NCI-H146 treated with DMSO at 0.1 percent for 48 hours (cell line): ENCODE results near the gene OR51E1.

ENCODE experiments used
- DNase-seq: peaks from one replicate; lab custom pipeline; 2025; ENCODE audit not compliant: unreplicated experiment; lab: John Stamatoyannopoulos, UW

The OR51E1 gene

DNA sequence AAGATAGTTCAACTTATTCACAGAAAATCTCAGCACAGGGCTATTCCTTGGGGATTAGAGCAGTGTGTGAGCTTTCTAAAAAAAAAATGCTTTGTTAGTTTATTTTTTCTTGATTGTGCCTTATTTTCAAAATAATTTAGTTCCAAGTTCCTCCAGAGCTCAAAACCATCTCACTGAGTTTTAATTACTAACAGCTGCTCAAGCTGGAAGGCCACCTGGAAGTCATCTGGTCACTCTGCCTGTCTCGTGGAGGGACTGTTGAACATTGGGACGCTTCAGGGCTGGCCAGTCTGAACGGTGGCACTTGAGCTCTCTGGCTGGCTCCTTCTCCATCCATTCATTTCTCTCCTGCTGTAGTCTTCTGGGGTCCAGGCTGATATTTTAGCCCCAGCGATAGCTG lies 4.0 kb downstream of the OR51E1 start:
- peak; percentile 13 for DNase-seq

DNA sequence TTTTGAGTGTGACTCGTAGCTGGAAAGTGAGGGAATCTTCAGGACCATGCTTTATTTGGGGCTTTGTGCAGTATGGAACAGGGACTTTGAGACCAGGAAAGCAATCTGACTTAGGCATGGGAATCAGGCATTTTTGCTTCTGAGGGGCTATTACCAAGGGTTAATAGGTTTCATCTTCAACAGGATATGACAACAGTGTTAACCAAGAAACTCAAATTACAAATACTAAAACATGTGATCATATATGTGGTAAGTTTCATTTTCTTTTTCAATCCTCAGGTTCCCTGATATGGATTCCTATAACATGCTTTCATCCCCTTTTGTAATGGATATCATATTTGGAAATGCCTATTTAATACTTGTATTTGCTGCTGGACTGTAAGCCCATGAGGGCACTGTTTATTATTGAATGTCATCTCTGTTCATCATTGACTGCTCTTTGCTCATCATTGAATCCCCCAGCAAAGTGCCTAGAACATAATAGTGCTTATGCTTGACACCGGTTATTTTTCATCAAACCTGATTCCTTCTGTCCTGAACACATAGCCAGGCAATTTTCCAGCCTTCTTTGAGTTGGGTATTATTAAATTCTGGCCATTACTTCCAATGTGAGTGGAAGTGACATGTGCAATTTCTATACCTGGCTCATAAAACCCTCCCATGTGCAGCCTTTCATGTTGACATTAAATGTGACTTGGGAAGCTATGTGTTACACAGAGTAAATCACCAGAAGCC lies 11.0 kb downstream of the OR51E1 start:
- DNase-seq: no peak

DNA sequence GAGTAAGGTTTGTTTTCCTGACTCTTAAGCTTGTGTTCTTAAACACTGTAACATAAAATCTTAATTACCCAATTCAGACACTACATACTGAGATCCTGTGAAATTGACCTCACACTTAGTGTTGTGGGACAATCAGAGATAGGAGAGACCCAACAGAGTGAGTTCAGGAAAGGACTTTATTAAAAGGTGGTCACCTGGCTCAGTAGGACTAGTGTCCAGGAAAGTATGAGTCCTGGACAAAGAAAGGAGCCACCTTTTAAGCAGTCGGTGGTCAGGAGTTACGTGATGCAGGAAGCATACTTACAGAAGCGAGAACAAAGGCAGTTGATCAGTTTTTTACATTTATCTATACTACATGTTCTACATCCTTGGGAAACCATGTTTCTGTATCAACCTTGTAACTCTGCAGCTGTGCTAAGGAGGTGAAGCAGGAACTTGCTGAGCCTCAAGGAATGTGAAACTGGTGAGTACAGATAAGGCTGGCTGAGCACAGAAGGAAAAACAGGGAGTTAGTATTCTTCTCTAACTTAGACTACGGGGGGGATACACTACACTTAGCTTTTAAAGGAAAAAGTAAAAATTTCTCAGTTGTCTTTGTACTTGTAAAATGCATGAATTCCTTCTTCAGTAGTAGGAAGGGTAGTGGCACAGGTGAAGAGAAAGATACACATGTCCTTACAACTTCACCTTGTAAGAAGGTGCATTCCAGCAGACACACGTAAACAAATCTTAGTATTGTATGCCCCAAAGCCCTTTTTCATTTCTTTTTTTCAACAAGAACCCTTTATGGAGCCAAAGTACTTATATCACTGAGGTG lies 15.1 kb downstream of the OR51E1 start:
- DNase-seq: no peak

DNA sequence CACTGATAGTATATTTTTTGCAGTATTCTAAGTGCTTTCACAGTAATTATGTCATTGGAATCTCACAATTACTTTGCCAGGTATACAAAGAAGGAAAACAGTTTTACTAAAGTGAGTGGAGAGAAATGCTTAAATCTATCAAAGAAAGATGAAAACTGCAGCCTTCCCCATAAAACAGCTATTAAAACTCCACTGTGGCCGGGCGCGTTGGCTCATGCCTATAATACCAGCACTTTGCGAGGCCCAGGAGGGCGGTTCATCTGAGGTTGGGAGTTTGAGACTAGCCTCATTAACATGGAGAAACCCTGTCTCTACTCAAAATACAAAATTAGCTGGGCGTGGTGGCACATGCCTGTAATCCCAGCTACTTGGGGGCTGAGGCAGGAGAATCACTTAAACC lies 19.1 kb downstream of the OR51E1 start:
- no peak for DNase-seq

DNA sequence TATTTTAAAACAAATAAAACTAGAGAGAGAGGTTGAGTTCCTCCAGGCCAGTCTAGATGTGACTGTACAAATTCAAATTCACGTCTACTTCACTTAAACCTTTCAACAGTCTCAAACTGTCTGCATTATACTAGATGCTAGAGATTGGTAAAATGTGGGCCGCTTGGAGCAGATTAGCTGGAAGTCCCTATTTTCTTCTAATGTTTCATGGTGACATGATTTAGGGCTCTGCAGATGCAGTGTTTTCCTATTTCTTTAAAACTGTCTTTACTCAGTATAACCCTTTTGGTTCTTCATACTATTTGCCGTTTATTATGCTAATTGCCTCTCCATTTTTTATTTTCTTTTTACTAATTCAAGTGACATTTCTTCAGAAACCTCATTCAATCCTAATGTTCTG lies 20.4 kb downstream of the OR51E1 start:
- DNase-seq: no peak

DNA sequence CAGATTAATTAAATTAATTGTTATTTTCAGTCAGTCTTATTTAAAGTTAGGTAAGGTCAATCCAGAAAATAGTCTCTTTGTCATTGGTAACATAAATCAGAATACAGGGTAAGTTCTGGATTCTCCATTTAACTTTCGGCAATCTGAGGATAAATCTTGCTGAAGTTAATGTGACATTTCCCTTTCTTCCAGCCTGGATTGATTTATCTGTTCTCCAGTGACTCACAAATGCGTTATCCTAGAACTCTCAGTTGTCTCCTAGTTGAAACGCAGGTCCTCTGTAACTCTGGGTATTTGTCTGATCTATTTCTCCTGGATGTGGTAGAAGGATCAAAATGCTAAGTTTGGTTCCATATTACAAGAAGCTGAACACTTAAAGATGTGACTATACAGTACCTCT lies 21.0 kb downstream of the OR51E1 start:
- DNase-seq: no peak

DNA sequence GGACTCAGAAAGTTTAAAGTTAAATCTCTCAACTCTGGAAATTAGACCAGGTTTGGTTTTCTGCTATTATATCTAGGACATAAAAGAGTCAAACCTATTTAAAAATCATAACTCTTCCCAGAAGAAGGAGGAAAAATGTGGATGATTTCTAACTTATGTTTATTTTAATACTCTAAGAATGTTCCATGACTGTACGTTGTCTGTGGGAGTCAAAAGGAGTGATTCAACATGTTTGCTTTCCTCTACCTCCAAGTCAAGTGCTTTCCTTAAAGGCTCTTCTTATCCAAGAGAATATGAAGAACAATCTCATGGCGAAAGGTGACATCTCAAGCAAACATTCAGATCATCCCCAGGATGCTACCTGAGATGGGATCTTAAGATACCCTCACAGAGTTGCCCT lies 21.6 kb downstream of the OR51E1 start:
- no peak for DNase-seq

DNA sequence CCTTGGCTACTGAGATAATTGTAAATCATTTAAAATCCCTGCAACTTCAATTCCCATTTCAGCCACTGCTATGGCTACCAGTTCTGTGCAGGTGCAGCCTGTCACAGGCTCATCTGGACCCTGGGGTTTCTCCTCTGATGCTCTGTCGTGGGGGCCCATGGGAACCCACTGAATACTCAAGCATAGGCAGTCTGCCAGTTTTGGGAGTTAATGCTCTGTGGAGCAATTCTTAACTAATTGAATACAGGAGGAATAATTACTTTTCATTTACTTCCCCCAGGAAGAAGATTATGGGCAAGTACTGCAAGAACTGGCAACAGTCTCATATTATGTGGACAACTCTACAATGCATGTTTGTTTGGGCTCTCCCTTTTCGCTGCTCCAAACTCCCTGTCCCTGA lies 28.0 kb downstream of the OR51E1 start:
- DNase-seq: no peak

DNA sequence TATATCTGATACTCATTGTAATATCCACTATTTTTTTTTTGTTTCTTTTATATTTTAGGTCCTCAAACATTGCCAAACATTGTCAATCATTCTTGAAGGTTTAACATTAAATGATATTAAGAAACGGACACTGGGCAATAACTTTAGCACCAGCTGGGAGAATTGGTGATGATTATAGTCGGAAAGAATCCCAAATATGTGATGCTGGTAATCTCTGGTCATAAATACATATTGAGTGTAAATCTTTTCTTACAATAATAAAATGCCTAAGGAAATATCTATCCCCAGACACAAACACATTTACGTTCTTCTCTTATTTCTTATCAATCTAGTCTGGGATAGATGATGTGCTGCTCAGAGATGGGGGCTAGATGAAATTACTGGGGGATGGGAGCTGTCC lies 28.7 kb downstream of the OR51E1 start:
- no peak for DNase-seq

DNA sequence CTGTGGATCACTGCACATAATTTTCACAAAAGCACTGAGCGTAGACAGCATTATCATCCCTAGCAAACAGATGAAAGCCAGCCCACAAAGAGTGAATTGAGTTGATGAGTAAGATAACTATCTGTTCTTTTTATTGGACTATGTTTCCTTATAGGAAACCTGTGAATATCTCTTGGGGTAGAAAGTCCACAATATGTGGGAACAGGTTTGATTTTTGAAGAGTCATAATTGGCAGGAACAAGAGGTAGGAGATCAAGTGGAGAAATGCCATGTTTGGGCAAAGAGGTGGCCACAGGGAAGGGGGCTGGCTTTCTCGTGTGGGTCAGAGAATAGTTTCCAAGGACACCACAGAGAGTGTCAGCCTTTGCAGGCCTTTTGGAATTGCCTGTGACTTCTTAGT lies 30.0 kb downstream of the OR51E1 start:
- no peak for DNase-seq

DNA sequence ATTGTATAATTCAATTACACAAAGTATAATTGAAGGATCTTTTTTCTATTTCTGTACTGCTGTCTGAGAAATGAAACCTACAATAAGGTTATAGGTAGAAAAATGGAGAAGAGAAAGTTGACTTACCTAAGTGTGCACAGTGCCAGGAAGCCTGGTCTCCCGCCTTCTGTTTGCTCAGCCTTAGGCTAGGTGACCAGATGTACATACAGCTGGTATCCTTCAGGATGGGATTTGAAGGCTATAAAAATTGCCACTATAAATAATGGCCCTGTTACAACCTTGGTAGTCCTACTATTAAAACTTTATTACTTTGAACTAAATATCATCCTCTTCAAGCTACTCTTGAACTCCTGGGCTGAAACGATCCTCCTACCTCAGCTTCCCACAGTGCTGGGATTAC lies 34.2 kb downstream of the OR51E1 start:
- peak; percentile 60 for DNase-seq

DNA sequence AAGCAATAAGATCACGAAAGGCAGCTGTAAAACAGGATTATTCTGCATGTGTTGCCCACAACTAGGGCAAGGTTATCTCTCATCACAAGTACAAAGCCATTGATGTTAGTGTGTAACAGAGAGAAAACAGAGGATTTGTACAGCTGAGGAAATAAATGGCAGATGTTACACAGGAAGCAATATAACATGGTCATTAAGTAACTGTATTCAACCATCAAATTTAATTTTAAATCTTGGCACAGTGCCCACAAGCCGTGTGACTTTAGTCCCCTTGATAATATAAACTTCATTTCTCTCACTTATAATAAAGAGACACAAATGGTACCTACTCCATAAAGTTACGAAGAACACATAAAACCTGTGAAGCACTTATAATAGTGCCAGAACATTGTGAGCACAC lies 36.6 kb downstream of the OR51E1 start:
- DNase-seq: peak; percentile 85

DNA sequence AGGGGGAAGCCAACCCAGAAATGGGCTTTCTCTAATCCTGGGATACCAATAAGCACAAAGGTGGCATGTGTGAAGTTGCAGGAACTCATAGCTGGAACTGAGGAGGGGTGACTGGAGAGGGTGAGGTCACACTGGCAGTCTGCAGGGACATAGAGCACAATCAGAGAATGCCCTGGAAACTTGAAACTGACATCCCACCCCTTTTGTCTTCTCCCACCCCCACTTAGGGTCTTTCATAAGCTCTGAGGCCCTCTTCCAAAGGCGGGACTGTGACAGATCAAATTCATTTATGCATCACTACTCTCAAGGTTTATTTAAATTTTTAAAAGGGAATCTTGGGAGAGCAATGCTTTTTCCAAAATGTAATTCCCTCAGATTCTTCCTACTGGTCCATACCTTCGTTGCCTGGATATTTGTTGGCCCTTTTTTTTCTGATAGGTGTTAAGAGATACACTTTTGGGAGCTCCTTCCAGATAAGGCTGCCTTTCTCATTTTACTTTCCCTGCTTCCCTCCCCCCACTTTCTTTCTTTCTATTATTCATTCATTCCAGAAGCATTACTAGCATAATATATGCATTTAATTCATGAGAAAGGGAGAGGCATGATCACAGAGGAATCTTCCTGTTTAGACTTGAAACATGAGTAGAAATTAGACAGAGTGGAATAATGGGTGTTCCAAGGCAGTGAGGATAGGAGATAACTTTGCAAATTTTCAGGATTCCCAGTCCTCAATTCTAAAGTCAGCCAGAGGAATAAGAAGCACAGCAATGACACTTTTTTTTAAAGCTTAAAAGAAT lies 39.0 kb downstream of the OR51E1 start:
- no peak for DNase-seq

DNA sequence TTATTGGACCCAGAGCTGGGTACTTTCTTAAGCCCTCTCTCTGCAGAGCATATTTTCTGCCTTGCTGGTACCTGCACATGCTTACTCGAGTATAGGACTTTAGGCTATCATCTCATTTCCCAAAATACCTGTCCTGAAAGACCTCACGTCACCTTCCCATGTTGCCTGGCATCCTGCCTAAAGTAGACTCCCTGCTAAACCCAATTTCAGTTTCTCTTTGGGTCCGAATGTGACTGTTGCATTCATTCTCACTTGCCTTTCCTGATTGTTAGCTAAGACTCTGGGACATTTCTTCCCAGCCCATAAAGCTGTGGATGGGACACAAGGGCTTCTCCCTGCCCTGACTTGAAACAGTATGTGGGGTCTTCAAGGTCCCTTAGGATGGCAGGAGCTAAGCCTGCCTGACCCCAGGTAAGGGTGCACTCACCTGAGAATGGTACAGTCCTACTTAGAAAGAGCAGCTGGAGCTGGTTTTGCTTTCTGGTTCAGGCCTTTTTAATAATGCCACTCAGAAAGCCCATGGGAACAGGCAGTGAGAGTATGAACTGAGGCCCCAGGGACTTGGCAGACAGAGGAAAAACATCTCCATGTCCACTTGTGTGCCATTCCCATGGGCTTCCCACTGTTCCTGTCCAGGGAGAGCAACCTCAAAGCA lies 41.0 kb downstream of the OR51E1 start:
- no peak for DNase-seq

DNA sequence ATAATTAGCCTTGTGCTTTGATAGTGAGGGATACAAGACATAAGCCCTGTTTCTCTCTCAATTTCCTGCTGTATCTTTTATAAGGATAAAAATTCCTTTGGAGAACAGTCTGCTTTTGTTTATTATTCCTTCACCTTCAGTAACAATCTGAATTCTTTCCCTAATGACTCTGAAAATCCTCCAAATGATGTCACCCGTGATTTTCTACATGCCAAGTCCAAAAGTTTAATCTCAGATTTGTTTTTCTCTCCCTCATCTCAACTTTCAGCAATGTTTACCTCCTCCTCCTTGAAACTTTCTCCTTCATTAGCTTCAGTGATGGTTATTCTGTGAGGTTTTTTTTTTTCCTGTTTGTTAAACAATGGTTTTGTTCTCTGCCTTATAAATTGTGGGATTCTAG lies 51.7 kb downstream of the OR51E1 start:
- DNase-seq: no peak

DNA sequence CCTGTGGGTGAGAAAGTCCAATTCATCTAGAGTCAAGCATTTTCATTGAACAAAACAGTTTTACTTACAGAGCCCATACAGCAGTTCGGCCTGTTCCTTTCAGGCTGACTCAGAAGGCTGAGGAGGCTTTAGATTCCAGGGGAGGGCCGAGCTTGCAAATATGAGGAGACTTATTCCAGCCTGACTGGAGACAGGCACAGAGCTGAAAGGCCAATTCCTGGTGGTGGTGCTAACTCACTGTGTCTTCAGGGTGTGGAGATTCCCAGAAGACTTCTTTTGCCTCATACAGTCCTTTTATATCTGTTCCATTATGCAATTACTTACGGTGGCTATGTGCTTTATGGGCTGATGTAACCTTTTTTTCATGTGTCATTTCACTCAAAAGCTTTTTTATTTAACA lies 53.8 kb downstream of the OR51E1 start, which contains the start of gene OR51E2:
OR51E2 (minus strand) TSS at position 269 of the 400 bp plus-strand sequence. CDS start 15,142 bp downstream, outside the sequence.
- DNase-seq: no peak

DNA sequence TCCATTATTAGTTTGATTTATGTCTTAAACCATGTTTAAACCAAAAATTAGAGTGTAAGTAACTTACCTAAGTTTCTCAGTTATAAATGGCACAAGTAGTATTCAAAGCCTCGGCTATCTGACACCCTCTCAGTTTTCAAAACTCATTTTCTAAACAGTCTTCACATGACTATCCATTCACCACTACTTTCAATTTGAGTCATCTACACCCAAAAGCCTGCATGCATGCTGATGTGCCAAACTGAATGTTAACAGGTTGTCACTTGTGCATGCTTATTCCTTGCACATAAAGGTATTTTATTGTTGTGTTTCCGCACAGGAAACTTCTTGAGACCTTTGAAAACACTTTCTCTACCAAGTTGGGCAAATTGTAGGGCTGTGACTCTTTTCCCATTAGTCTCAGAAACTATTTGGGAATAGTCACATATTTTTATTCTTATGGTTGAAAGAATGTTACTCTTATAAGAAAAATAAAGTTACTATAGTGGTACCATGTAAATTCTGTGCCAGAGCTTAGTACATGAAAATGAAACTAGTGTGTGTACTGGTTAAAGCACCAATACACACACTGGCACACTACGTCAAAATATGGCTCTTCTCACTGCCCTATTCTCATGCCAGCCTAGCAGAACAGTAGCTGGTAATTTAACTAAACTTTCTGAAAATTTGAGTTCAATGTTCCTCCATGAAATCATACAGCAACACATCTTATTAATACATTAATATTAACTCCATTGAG lies 56.1 kb downstream of the OR51E1 start:
- no peak for DNase-seq

DNA sequence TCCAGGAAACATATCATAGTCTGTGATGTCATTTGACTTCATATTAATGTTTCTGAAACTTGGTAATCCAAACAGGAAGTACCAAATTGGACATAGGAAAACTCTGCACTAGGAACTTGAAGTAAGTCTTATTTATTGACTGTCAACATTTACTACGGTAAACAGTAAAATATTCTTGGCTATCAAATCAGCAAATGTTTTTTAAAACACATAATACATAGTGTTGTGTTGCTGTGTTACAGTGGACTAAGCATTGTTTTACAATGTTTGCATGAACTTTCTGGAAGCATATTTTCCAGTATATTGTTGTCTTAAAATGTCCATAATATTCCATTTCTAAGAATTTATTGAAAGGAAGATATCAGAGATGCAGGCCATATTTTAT lies 56.6 kb downstream of the OR51E1 start:
- no peak for DNase-seq

DNA sequence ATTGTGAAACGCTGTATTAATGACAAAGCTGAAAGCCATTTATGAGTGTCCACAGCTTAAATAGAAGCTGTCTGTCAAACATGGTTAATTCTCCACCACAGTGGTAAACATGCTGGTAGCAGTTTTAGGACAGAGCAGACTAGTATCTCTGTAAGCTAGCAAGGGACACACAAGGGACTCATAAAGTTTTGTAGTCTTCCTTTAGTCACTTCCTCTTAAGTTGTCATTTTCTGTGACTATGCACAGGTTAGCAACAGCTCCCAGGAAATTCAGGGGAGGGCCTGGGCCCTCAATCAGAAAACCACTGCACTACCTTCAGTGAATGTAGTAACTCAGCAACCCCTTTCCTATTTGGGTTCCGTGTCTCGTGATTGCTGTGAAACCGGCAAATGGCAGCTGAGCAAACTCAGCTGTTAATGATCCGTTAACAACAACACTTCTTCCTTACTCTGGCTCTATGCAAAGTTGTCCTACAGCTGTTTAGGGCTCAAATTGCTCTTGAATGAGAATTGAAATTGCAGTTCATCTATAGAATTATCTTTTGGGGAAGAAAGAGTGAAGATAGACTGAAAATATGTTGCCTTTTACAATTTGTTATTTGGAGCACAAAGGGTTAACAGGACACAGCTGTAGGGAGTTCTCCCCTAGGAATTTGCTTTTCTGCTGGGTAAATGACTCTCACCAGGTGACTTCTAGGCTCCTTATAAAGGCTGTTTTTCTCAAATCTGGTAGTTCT lies 60.4 kb downstream of the OR51E1 start, which contains the start of gene MMP26:
MMP26 (plus strand) TSS at position 731 of the 736 bp plus-strand sequence.
- DNase-seq: peak; percentile 95
